IPS-18c (cell line): Measurements from ENCODE around the gene SLC28A1.
"Not testable (repeated sequence)": the region's sequence is repeated elsewhere in the genome, so short reads cannot be mapped to it uniquely, and the experiment has no call there.

ENCODE experiments used
- H3K4me3 ChIP-seq: 2 replicates; pipeline ENCODE4 v1.7.0; 2013; ENCODE audit warnings: low read depth, mild to moderate bottlenecking, low read length, moderate library complexity; ENCODE audit not compliant: insufficient read depth
- H3K9me3 ChIP-seq: one replicate; pipeline ENCODE4 v1.6.1; 2013; ENCODE audit warnings: mild to moderate bottlenecking, low read length, moderate library complexity; ENCODE audit not compliant: control insufficient read depth, insufficient read depth

SLC28A1 gene

GRCh38 chr15:84883916-84884781 is at the start of gene SLC28A1:
SLC28A1 (plus strand) TSS chr15:84884662; CDS start chr15:84887761, 3,099 bp downstream.
- Histone ChIP-seq H3K4me3 (no peak within 1 kb of the TSS), H3K9me3 (no peaks in the 10 kb centered on the region)

GRCh38 chr15:84834969-84835368 is 49.5 kb upstream of the SLC28A1 start:
- H3K4me3 ChIP-seq = no peak overlapping the region

GRCh38 chr15:84835661-84836337 is 48.7 kb upstream of the SLC28A1 start:
- Histone ChIP-seq H3K4me3 (no peak overlapping the region), H3K9me3 (no peaks in the 10 kb centered on the region)

More at GRCh38 chr15:84834969-84835368, 49.5 kb upstream of the SLC28A1 start:
- no peaks in the 10 kb centered on the region for H3K9me3 ChIP-seq

- H3K9me3 ChIP-seq = no peaks in the 10 kb centered on the region
- H3K4me3 ChIP-seq = no peak overlapping the region
Observed at GRCh38 chr15:84836844-84837243, 47.6 kb upstream of the SLC28A1 start.

- Histone ChIP-seq H3K9me3 (no peaks in the 10 kb centered on the region), H3K4me3 (no peak overlapping the region)
Observed at GRCh38 chr15:84839714-84840113, 44.7 kb upstream of the SLC28A1 start.

GRCh38 chr15:84840255-84840654 is 44.2 kb upstream of the SLC28A1 start:
- no peak overlapping the region for H3K4me3 ChIP-seq

GRCh38 chr15:84840741-84841429 is 43.6 kb upstream of the SLC28A1 start:
- H3K9me3 ChIP-seq = peaks cover under 1% of the 10 kb centered on the region
- no peak overlapping the region for H3K4me3 ChIP-seq

More at GRCh38 chr15:84840255-84840654, 44.2 kb upstream of the SLC28A1 start:
- no peaks in the 10 kb centered on the region for H3K9me3 ChIP-seq

- Histone ChIP-seq H3K9me3 (peaks cover 2% of the 10 kb centered on the region), H3K4me3 (no peak overlapping the region)
Observed at GRCh38 chr15:84842781-84843180, 41.7 kb upstream of the SLC28A1 start.

GRCh38 chr15:84844964-84845363 is 39.5 kb upstream of the SLC28A1 start:
- Histone ChIP-seq H3K9me3 (peaks cover 2% of the 10 kb centered on the region), H3K4me3 (no peak overlapping the region)

GRCh38 chr15:84845631-84846030 is 38.8 kb upstream of the SLC28A1 start:
- H3K4me3 ChIP-seq, H3K9me3 ChIP-seq: not testable (repeated sequence)

- peaks cover 2% of the 10 kb centered on the region for H3K9me3 ChIP-seq
- no peak overlapping the region for H3K4me3 ChIP-seq
Observed at GRCh38 chr15:84846269-84846668, 38.2 kb upstream of the SLC28A1 start.

- Histone ChIP-seq H3K9me3 (peaks cover 2% of the 10 kb centered on the region), H3K4me3 (no peak overlapping the region)
Observed at GRCh38 chr15:84847382-84847781, 37.1 kb upstream of the SLC28A1 start.

- Histone ChIP-seq H3K4me3 (no peak overlapping the region), H3K9me3 (no peaks in the 10 kb centered on the region)
Observed at GRCh38 chr15:84852212-84852611, 32.2 kb upstream of the SLC28A1 start.

GRCh38 chr15:84855136-84855535 is 29.3 kb upstream of the SLC28A1 start:
- H3K9me3 ChIP-seq = no peaks in the 10 kb centered on the region
- H3K4me3 ChIP-seq = no peak overlapping the region

- Histone ChIP-seq H3K9me3 (no peaks in the 10 kb centered on the region), H3K4me3 (no peak overlapping the region)
Observed at GRCh38 chr15:84855765-84856164, 28.7 kb upstream of the SLC28A1 start.

GRCh38 chr15:84856731-84857417 is 27.6 kb upstream of the SLC28A1 start:
- Histone ChIP-seq H3K9me3 (no peaks in the 10 kb centered on the region), H3K4me3 (no peak overlapping the region)

GRCh38 chr15:84857418-84858004 is 27.0 kb upstream of the SLC28A1 start:
- H3K9me3 ChIP-seq = no peaks in the 10 kb centered on the region
- H3K4me3 ChIP-seq = no peak overlapping the region
